ENCODE measurements around the gene SCARF2. TPM values are rescaled to one million over a fixed set of nuclear protein-coding genes. Genes with fewer than 3 reads are reported as not detected.

SCARF2 gene
- total RNA-seq, 1 experiment from 2014 or later, result 1.4 TPM

GRCh38 chr22:20388200-20388599 is 49.4 kb downstream of the SCARF2 start:
- Histone ChIP-seq H3K4me3 (ENCODE audit: low read depth, low read length, poor library complexity, severe bottlenecking) (no peak overlapping the region), H3K9me3 (ENCODE audit: low read depth, low read length, poor library complexity, severe bottlenecking) (no peaks in the 10 kb centered on the region), H3K27ac (ENCODE audit: low read depth, low read length, poor library complexity, severe bottlenecking) (no peak overlapping the region), H3K4me1 (ENCODE audit: insufficient read depth, low read length, poor library complexity, severe bottlenecking) (no peaks in the 10 kb centered on the region), H3K27me3 (replicated peaks; ENCODE audit: insufficient read depth, low read depth, low read length, poor library complexity) (no peaks in the 10 kb centered on the region), H3K36me3 (ENCODE audit: insufficient read depth, low read length, poor library complexity, severe bottlenecking) (no peaks in the 10 kb centered on the region)
- intact Hi-C loops (cut with micrococcal nuclease; ENCODE audit: unreplicated experiment), result no loop called here
- DNase-seq (ENCODE audit: low spot score), result no peak
- CTCF ChIA-PET, result no interaction called here
- POLR2A ChIA-PET (ENCODE audit: low non-redundant PET), result no interaction called here
- no TSS peak for BruUV-seq (replicated peaks)
- TF ChIP-seq CTCF (conservative IDR thresholded peaks at IDR 0.05; ENCODE audit: low read depth, low read length) (no peak), EZH2 (IDR thresholded peaks at IDR 0.05; ENCODE audit: borderline replicate concordance, low read depth, low read length, poor library complexity, severe bottlenecking) (no peak)

- Histone ChIP-seq H3K9me3 (ENCODE audit: low read depth, low read length, poor library complexity, severe bottlenecking) (no peaks in the 10 kb centered on the region), H3K4me3 (ENCODE audit: low read depth, low read length, poor library complexity, severe bottlenecking) (no peak overlapping the region), H3K27ac (ENCODE audit: low read depth, low read length, poor library complexity, severe bottlenecking) (no peak overlapping the region), H3K27me3 (replicated peaks; ENCODE audit: insufficient read depth, low read depth, low read length, poor library complexity) (no peaks in the 10 kb centered on the region), H3K36me3 (ENCODE audit: insufficient read depth, low read length, poor library complexity, severe bottlenecking) (no peaks in the 10 kb centered on the region), H3K4me1 (ENCODE audit: insufficient read depth, low read length, poor library complexity, severe bottlenecking) (no peaks in the 10 kb centered on the region)
- TF ChIP-seq CTCF (conservative IDR thresholded peaks at IDR 0.05; ENCODE audit: low read depth, low read length), result no peak
- TF ChIP-seq EZH2 (IDR thresholded peaks at IDR 0.05; ENCODE audit: borderline replicate concordance, low read depth, low read length, poor library complexity, severe bottlenecking), result no peak
- intact Hi-C loops (cut with micrococcal nuclease; ENCODE audit: unreplicated experiment), result no loop called here
- POLR2A ChIA-PET (ENCODE audit: low non-redundant PET), result no interaction called here
- no TSS peak for BruUV-seq (replicated peaks)
- CTCF ChIA-PET, result no interaction called here
- DNase-seq (ENCODE audit: low spot score), result no peak
These were observed 50.7 kb downstream of the SCARF2 start for GRCh38 chr22:20386972-20387371.

- POLR2A ChIA-PET (ENCODE audit: low non-redundant PET), result no interaction called here
- Histone ChIP-seq H3K36me3 (ENCODE audit: insufficient read depth, low read length, poor library complexity, severe bottlenecking) (no peaks in the 10 kb centered on the region), H3K27me3 (replicated peaks; ENCODE audit: insufficient read depth, low read depth, low read length, poor library complexity) (no peaks in the 10 kb centered on the region), H3K9me3 (ENCODE audit: low read depth, low read length, poor library complexity, severe bottlenecking) (no peaks in the 10 kb centered on the region), H3K27ac (ENCODE audit: low read depth, low read length, poor library complexity, severe bottlenecking) (no peak overlapping the region), H3K4me1 (ENCODE audit: insufficient read depth, low read length, poor library complexity, severe bottlenecking) (no peaks in the 10 kb centered on the region), H3K4me3 (ENCODE audit: low read depth, low read length, poor library complexity, severe bottlenecking) (no peak overlapping the region)
- no TSS peak for BruUV-seq (replicated peaks)
- no peak for DNase-seq (ENCODE audit: low spot score)
- CTCF ChIA-PET, result no interaction called here
- intact Hi-C loops (cut with micrococcal nuclease; ENCODE audit: unreplicated experiment), result no loop called here
- no peak for TF ChIP-seq CTCF (conservative IDR thresholded peaks at IDR 0.05; ENCODE audit: low read depth, low read length)
- TF ChIP-seq EZH2 (IDR thresholded peaks at IDR 0.05; ENCODE audit: borderline replicate concordance, low read depth, low read length, poor library complexity, severe bottlenecking), result no peak
These were observed 51.3 kb downstream of the SCARF2 start for GRCh38 chr22:20386336-20386735.
